Measurements from ENCODE around the gene SLC9A5. TPM values are rescaled to one million over a fixed set of nuclear protein-coding genes. Genes with fewer than 3 reads are reported as not detected.

The SLC9A5 gene
- polyA plus RNA-seq, 4 donors = 2.3 to 5.9 (median 4.5) TPM

GRCh38 chr16:67252609-67253497 is 4.1 kb downstream of the SLC9A5 start:
- DNase-seq (ENCODE audit: low read depth in 4 of 4, low spot score in 2 of 4) = no peak

GRCh38 chr16:67254801-67255552 is 6.2 kb downstream of the SLC9A5 start:
- DNase-seq (ENCODE audit: low read depth in 4 of 4, low spot score in 2 of 4) = no peak

- no peak for DNase-seq (ENCODE audit: low read depth in 4 of 4, low spot score in 2 of 4)
These were observed 6.9 kb downstream of the SLC9A5 start for GRCh38 chr16:67255553-67256221.

- DNase-seq (ENCODE audit: low read depth in 4 of 4, low spot score in 2 of 4) = no peak
These were observed 8.0 kb downstream of the SLC9A5 start for GRCh38 chr16:67256701-67257230.

GRCh38 chr16:67257486-67258160 is 8.8 kb downstream of the SLC9A5 start:
- DNase-seq (ENCODE audit: low read depth in 4 of 4, low spot score in 2 of 4) = no peak

GRCh38 chr16:67258161-67258835 is 9.5 kb downstream of the SLC9A5 start:
- no peak for DNase-seq (ENCODE audit: low read depth in 4 of 4, low spot score in 2 of 4)

- no peak for DNase-seq (ENCODE audit: low read depth in 4 of 4, low spot score in 2 of 4)
These were observed 10.9 kb downstream of the SLC9A5 start for GRCh38 chr16:67259705-67260104.

- no peak for DNase-seq (ENCODE audit: low read depth in 4 of 4, low spot score in 2 of 4)
These were observed 11.8 kb downstream of the SLC9A5 start for GRCh38 chr16:67260426-67261063.

GRCh38 chr16:67263201-67263600 is 14.4 kb downstream of the SLC9A5 start:
- DNase-seq (ENCODE audit: low read depth in 4 of 4, low spot score in 2 of 4) = no peak

- no peak for DNase-seq (ENCODE audit: low read depth in 4 of 4, low spot score in 2 of 4)
These were observed 15.5 kb downstream of the SLC9A5 start for GRCh38 chr16:67264277-67264676.

- DNase-seq (ENCODE audit: low read depth in 4 of 4, low spot score in 2 of 4) = no peak
These were observed 16.1 kb downstream of the SLC9A5 start for GRCh38 chr16:67264866-67265265.

- DNase-seq (ENCODE audit: low read depth in 4 of 4, low spot score in 2 of 4) = no peak
These were observed 17.1 kb downstream of the SLC9A5 start for GRCh38 chr16:67265834-67266233.

- DNase-seq (ENCODE audit: low read depth in 4 of 4, low spot score in 2 of 4) = no peak
These were observed 19.4 kb downstream of the SLC9A5 start for GRCh38 chr16:67268136-67268579.

- no peak for DNase-seq (ENCODE audit: low read depth in 4 of 4, low spot score in 2 of 4)
These were observed 21.0 kb downstream of the SLC9A5 start for GRCh38 chr16:67269766-67270165.

- DNase-seq (ENCODE audit: low read depth in 4 of 4, low spot score in 2 of 4) = no peak
These were observed 22.2 kb downstream of the SLC9A5 start for GRCh38 chr16:67270931-67271338.

GRCh38 chr16:67271446-67271845 is 22.7 kb downstream of the SLC9A5 start:
- no peak for DNase-seq (ENCODE audit: low read depth in 4 of 4, low spot score in 2 of 4)

GRCh38 chr16:67275321-67275720 is 26.5 kb downstream of the SLC9A5 start:
- no peak for DNase-seq (ENCODE audit: low read depth in 4 of 4, low spot score in 2 of 4)

- no peak for DNase-seq (ENCODE audit: low read depth in 4 of 4, low spot score in 2 of 4)
These were observed 28.7 kb downstream of the SLC9A5 start for GRCh38 chr16:67277294-67277998.
